Measurements from ENCODE around the gene TBC1D5.
"Not testable (repeated sequence)": the region's sequence is repeated elsewhere in the genome, so short reads cannot be mapped to it uniquely, and the experiment has no call there.

Gene TBC1D5

GRCh38 chr3:17430582-17430981 is 311.8 kb downstream of the TBC1D5 start:
- no peak for DNase-seq (ENCODE audit: extremely low read depth in 1 of 2, low read depth in 1 of 2)

DNA sequence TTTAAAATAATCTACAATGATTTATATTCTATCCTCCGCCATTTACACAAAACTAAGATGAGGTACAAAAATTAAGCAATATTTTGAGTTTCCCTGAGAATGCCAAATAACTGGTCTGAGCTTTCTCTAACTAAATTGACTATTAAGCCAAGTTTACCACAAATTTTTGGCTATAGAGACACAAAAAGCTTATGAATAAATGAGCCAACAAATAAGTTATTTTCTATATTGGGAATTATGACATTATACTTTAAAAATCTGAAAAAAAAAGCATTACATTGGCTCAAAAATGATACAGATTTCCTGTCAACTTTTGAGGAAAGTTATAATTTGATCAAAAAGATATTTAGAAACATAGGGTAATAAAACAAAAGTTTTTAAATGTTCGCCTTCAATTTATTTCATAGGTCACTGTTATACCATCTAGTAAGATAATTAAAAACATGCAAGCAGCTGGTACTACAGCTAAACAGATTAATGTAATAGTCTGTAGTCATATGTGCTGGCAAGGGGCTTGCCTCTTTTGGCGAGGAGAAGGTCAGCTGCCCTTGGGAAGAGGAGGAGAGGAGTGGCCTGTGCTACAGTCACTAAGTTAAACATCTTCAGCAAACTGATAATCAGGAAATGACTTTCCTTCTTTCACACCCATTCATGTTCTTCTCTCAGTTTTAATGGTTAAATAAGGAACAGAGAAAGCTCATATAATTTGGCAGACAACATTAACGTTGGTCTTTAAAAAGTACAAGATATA is 318.5 kb downstream of the TBC1D5 start:
- no peak for DNase-seq (ENCODE audit: extremely low read depth in 1 of 2, low read depth in 1 of 2)

GRCh38 chr3:17422636-17423035 is 319.8 kb downstream of the TBC1D5 start:
- no peak for DNase-seq (ENCODE audit: extremely low read depth in 1 of 2, low read depth in 1 of 2)

DNA sequence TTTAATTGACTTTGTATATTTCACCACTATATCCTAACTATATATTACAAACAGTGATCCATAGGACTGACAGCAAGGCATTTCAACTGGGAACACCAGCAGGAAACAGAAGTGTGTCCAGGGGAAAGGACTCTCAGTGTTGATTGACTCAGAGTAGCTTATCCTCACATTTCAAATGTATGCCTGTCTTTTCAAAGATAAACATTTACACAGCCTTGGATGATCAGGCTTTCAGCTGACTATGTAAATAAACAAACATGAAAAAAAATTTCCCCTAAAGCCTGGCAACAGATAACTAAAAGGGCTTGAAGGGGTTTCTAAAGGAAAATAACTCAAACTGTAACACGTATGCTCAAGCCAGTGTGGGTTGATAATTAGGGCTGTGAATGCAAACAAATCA is 321.8 kb downstream of the TBC1D5 start:
- no peak for DNase-seq (ENCODE audit: extremely low read depth in 1 of 2, low read depth in 1 of 2)

- no peak for DNase-seq (ENCODE audit: extremely low read depth in 1 of 2, low read depth in 1 of 2)
These were observed 329.4 kb downstream of the TBC1D5 start for GRCh38 chr3:17412950-17413530.

DNA sequence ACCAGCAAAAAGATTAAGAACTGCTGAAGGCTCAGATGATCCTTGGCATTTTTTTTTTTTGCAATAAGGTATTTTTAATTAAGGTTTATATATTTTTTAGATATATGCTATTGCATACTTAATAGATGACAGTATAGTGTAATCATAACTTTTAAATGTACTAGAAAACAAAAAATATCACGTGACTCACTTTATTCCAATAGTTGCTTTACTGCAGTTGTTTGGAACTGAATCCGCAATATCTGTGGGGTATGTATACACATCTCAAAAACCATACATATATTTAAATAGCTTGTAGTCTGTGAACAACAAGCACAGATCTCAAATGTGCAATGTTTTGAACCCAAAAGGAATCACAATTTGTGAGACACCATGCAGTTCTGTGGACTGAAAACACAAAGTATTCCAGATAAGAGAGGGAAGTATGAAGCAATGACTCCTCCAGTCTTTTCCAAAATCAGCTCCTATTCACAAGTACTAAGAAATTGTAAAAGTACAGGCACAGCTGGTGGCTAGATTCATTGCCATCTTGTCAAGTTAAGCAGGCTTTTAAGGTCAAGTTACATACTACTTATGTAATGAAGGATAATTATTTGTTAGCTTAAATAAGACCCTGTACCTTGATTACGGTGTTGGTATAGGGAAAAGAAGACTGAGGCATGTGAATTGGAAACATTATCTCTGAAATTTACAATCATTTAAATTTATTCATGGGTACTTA is 331.1 kb downstream of the TBC1D5 start:
- DNase-seq (ENCODE audit: extremely low read depth in 1 of 2, low read depth in 1 of 2): no peak

DNA sequence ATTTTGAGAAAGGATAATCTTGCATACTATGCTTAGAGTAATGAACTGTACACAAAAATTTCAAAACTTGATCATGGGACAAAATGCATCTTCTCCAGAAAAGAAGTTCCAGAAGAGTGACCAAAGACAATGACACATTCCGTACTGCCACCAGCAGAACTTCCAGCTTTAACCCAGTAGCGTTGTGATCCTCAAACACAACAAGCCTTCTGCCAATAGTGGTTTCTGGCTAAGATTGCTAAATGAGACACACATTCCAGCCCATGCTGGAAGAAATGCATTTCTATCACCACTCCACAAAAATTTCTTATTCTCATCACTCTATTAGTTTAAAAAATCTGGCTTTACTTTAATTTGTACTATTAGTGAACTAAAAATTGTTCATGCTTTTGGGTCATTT is 334.9 kb downstream of the TBC1D5 start:
- DNase-seq (ENCODE audit: extremely low read depth in 1 of 2, low read depth in 1 of 2): no peak

- DNase-seq (ENCODE audit: extremely low read depth in 1 of 2, low read depth in 1 of 2): no peak
These were observed 337.9 kb downstream of the TBC1D5 start for GRCh38 chr3:17404548-17404947.

DNA sequence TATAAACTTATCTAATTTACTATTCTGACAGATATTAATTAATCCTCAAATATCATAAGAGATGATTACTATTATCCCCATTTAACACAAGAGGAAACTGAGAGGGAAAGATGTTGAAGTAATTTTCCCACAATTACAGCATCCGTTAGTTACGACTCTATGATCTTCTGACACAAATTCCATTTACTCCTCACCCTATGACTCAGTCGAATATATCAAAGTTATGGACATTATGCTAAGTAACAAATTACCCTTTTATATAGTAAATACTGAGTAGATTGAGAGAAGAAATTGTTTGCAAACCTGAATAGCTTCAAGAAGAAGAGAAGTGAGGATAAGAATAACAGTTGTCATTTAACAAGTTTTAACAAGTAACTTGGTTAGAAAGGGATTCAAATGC is 340.0 kb downstream of the TBC1D5 start:
- DNase-seq (ENCODE audit: extremely low read depth in 1 of 2, low read depth in 1 of 2): no peak

- no peak for DNase-seq (ENCODE audit: extremely low read depth in 1 of 2, low read depth in 1 of 2)
These were observed 340.5 kb downstream of the TBC1D5 start for GRCh38 chr3:17401912-17402311.

GRCh38 chr3:17399586-17399985 is 342.8 kb downstream of the TBC1D5 start:
- no peak for DNase-seq (ENCODE audit: extremely low read depth in 1 of 2, low read depth in 1 of 2)

DNA sequence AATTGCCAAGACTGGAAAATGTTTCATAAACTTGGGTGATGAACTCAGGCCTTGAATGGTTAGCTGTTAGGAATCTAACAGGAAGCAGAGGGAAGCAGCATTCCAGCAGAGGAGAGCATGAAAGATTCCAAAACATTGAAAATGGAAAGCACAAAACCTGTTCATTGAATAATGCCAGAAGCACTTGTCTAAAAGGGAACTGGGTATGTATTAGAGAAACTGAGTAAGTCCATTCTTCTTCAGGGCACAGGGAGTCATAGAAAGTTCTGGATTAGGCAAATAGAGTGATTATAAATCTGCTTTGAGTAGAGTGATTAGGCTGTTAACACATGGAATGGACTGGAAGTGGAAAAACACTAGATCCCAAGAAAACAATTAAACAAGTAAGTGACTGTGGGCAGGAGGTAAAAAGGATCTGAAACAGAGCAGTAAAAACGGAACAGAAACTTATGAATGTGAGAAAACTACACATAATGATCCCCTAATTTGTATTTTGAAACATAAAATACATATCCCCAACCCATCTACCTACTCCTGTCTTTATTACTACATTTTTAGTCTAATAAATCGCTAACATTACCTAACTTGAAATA is 343.4 kb downstream of the TBC1D5 start:
- no peak for DNase-seq (ENCODE audit: extremely low read depth in 1 of 2, low read depth in 1 of 2)

DNA sequence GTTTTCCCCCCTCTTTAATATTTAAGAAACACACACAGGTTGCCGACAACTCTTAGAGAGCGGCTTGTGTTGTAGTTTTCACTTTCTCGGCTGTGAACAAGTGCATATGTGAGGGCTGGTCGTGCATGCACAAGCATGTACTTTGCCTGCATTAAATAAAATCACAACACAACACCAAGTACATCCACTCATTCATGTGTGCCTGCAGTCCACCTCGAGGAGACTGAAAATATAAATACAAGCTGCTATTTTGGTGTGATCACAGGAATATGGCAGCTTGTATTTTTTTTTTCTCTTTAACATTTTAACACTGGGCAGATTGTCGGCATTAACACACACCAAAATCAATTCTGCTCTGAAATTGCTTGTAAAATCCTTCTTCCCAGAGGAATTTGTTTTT is 346.4 kb downstream of the TBC1D5 start:
- DNase-seq (ENCODE audit: extremely low read depth in 1 of 2, low read depth in 1 of 2): no peak

GRCh38 chr3:17394541-17395155 is 347.8 kb downstream of the TBC1D5 start:
- DNase-seq (ENCODE audit: extremely low read depth in 1 of 2, low read depth in 1 of 2): no peak

- not testable (repeated sequence) for DNase-seq (ENCODE audit: extremely low read depth in 1 of 2, low read depth in 1 of 2)
These were observed 349.9 kb downstream of the TBC1D5 start for GRCh38 chr3:17392516-17392915.

DNA sequence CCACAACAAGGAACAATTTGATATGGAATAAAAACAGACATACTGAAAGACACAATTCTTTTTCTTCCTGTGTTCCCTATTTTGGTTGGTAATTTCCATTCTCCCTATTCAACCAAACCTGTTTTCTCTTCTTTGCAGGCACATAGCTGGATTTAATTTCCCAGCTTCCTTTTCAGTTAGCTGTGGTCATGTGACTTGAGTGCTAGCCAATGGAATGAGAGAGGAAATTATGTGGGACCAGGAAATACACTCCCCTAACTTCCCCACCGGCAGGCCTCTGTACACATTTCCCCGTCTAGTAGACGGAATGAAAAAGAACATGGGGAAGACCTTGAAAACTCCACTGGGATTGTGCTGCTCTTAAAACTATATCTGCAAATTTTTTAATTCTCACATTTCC is 351.6 kb downstream of the TBC1D5 start:
- DNase-seq (ENCODE audit: extremely low read depth in 1 of 2, low read depth in 1 of 2): no peak

GRCh38 chr3:17387108-17387507 is 355.3 kb downstream of the TBC1D5 start:
- no peak for DNase-seq (ENCODE audit: extremely low read depth in 1 of 2, low read depth in 1 of 2)

- no peak for DNase-seq (ENCODE audit: extremely low read depth in 1 of 2, low read depth in 1 of 2)
These were observed 356.0 kb downstream of the TBC1D5 start for GRCh38 chr3:17386432-17386831.

GRCh38 chr3:17384567-17385296 is 357.7 kb downstream of the TBC1D5 start:
- DNase-seq (ENCODE audit: extremely low read depth in 1 of 2, low read depth in 1 of 2): no peak

GRCh38 chr3:17373304-17373703 is 369.1 kb downstream of the TBC1D5 start:
- no peak for DNase-seq (ENCODE audit: extremely low read depth in 1 of 2, low read depth in 1 of 2)

Data from stimulated activated CD8-positive, alpha-beta memory T cell treated with anti-CD3 and anti-CD28 coated beads, Interleukin-7, amount 100 ng/mL, for 48 hours (primary cell).